SK-N-SH (cell line): Measurements from ENCODE around the gene MTCL1.

ENCODE experiments used
- EP300 ChIP-seq, 2 experiments: IDR thresholded peaks; 2 replicates each; pipeline versions ENCODE4 v1.4.0 to v1.6.1; 2012; ENCODE audit warnings: borderline replicate concordance in 1 of 2, low read depth in 1 of 2, low read length in 1 of 2
- FOXM1 ChIP-seq: IDR thresholded peaks from 2 replicates; pipeline ENCODE4 v1.4.0; 2012; ENCODE audit warnings: low read depth, mild to moderate bottlenecking
- GABPA ChIP-seq: IDR thresholded peaks from 2 replicates; pipeline ENCODE4 v1.4.0; 2012; ENCODE audit warnings: low read depth, mild to moderate bottlenecking
- JUND ChIP-seq: IDR thresholded peaks from 2 replicates; pipeline ENCODE4 v1.4.0; 2012
- MAX ChIP-seq: IDR thresholded peaks from 2 replicates; pipeline ENCODE4 v1.4.0; 2012; ENCODE audit warnings: low read depth
- NFIC ChIP-seq: IDR thresholded peaks from 2 replicates; pipeline ENCODE4 v1.4.0; 2012; ENCODE audit warnings: borderline replicate concordance
- RAD21 ChIP-seq: IDR thresholded peaks from 2 replicates; pipeline ENCODE4 v1.6.1; 2012; ENCODE audit warnings: mild to moderate bottlenecking, low read length
- RCOR1 ChIP-seq: fragments of 150-350 bp; IDR thresholded peaks from 2 replicates; pipeline ENCODE4 v1.6.1; 2017; ENCODE audit warnings: antibody characterized with exemption, low read length
- SIN3A ChIP-seq: IDR thresholded peaks from 2 replicates; pipeline ENCODE4 v1.6.1; 2012; ENCODE audit warnings: low read depth, mild to moderate bottlenecking, low read length, moderate library complexity, borderline replicate concordance
- SMC3 ChIP-seq: IDR thresholded peaks from 2 replicates; pipeline ENCODE4 v1.6.1; 2012; ENCODE audit warnings: low read depth, low read length, improper control_type of control experiment
- TAF1 ChIP-seq: IDR thresholded peaks from 2 replicates; pipeline ENCODE4 v1.6.1; 2012; ENCODE audit warnings: low read depth, mild to moderate bottlenecking, low read length, moderate library complexity, borderline replicate concordance
- USF1 ChIP-seq: IDR thresholded peaks from 2 replicates; pipeline ENCODE4 v1.4.0; 2012; ENCODE audit warnings: low read depth, borderline replicate concordance
- TF ChIP-seq, protein P1 (sequence below): fragments of 200-600 bp; sonication (generic); IDR thresholded peaks from 2 replicates; pipeline ENCODE4 v1.6.1; 2017; ENCODE audit warnings: antibody characterized with exemption, mild to moderate bottlenecking, moderate library complexity
- TF ChIP-seq, protein P2 (sequence below): IDR thresholded peaks from 2 replicates; pipeline ENCODE4 v1.6.1; 2012; ENCODE audit warnings: mild to moderate bottlenecking, low read depth, low read length, moderate library complexity

- TF ChIP-seq, protein P1, sequence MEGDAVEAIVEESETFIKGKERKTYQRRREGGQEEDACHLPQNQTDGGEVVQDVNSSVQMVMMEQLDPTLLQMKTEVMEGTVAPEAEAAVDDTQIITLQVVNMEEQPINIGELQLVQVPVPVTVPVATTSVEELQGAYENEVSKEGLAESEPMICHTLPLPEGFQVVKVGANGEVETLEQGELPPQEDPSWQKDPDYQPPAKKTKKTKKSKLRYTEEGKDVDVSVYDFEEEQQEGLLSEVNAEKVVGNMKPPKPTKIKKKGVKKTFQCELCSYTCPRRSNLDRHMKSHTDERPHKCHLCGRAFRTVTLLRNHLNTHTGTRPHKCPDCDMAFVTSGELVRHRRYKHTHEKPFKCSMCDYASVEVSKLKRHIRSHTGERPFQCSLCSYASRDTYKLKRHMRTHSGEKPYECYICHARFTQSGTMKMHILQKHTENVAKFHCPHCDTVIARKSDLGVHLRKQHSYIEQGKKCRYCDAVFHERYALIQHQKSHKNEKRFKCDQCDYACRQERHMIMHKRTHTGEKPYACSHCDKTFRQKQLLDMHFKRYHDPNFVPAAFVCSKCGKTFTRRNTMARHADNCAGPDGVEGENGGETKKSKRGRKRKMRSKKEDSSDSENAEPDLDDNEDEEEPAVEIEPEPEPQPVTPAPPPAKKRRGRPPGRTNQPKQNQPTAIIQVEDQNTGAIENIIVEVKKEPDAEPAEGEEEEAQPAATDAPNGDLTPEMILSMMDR, result no peak
- TF ChIP-seq RAD21 (no peak), SIN3A (no peak), EP300 (IDR thresholded peaks at IDR 0.05; ENCODE audit: borderline replicate concordance in 1 of 2, low read depth in 1 of 2, low read length in 1 of 2) (no peak), TAF1 (no peak), RCOR1 (no peak), NFIC (no peak), JUND (no peak), USF1 (no peak), MAX (no peak), GABPA (no peak), FOXM1 (no peak), SMC3 (no peak)
- TF ChIP-seq, protein P2, sequence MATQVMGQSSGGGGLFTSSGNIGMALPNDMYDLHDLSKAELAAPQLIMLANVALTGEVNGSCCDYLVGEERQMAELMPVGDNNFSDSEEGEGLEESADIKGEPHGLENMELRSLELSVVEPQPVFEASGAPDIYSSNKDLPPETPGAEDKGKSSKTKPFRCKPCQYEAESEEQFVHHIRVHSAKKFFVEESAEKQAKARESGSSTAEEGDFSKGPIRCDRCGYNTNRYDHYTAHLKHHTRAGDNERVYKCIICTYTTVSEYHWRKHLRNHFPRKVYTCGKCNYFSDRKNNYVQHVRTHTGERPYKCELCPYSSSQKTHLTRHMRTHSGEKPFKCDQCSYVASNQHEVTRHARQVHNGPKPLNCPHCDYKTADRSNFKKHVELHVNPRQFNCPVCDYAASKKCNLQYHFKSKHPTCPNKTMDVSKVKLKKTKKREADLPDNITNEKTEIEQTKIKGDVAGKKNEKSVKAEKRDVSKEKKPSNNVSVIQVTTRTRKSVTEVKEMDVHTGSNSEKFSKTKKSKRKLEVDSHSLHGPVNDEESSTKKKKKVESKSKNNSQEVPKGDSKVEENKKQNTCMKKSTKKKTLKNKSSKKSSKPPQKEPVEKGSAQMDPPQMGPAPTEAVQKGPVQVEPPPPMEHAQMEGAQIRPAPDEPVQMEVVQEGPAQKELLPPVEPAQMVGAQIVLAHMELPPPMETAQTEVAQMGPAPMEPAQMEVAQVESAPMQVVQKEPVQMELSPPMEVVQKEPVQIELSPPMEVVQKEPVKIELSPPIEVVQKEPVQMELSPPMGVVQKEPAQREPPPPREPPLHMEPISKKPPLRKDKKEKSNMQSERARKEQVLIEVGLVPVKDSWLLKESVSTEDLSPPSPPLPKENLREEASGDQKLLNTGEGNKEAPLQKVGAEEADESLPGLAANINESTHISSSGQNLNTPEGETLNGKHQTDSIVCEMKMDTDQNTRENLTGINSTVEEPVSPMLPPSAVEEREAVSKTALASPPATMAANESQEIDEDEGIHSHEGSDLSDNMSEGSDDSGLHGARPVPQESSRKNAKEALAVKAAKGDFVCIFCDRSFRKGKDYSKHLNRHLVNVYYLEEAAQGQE, result no peak
Observed at GRCh38 chr18:8881103-8881502, 175.7 kb downstream of the MTCL1 start.
